Measurements from ENCODE around the gene CYP4F22. TPM values are rescaled to one million over a fixed set of nuclear protein-coding genes. Genes with fewer than 3 reads are reported as not detected.

CYP4F22 gene
- total RNA-seq, 1 donor from 2014 or later = not detected

GRCh38 chr19:15563325-15563794 is 55.0 kb downstream of the CYP4F22 start:
- TF ChIP-seq EZH2 (IDR thresholded peaks at IDR 0.05) (no peak), CTCF (IDR thresholded peaks at IDR 0.05) (no peak)
- no peaks in the 10 kb centered on the region for H3K36me3 Mint-ChIP-seq
- no peak overlapping the region for H3K27ac ChIP-seq
- no peak overlapping the region for H3K4me3 Mint-ChIP-seq
- H3K4me1 Mint-ChIP-seq = no peaks in the 10 kb centered on the region
- H3K27ac Mint-ChIP-seq = no peak overlapping the region
- H3K9me3 ChIP-seq (ENCODE audit: low read depth) = no peaks in the 10 kb centered on the region
- H3K4me2 ChIP-seq = no peak overlapping the region
- no peak overlapping the region for H3K9ac ChIP-seq
- no peaks in the 10 kb centered on the region for H4K20me1 ChIP-seq (ENCODE audit: low read depth)
- no peaks in the 10 kb centered on the region for H3K27me3 ChIP-seq
- H3F3A ChIP-seq (ENCODE audit: low read depth) = no peaks in the 10 kb centered on the region
- no peak overlapping the region for H2AFZ ChIP-seq (replicated peaks)
- H3K36me3 ChIP-seq = no peaks in the 10 kb centered on the region
- no peaks in the 10 kb centered on the region for H3K4me1 ChIP-seq
- H3K9me3 Mint-ChIP-seq = peaks cover 6% of the 10 kb centered on the region
- H3K27me3 Mint-ChIP-seq (ENCODE audit: insufficient read depth, low read depth) = peaks cover 17% of the 10 kb centered on the region
- no peak overlapping the region for H3K4me3 ChIP-seq
- no peak for DNase-seq (ENCODE audit: low spot score)
- H3K79me2 ChIP-seq (ENCODE audit: low read depth) = no peaks in the 10 kb centered on the region

- no peaks in the 10 kb centered on the region for H3K4me1 ChIP-seq
- no peaks in the 10 kb centered on the region for H3K9me3 ChIP-seq (ENCODE audit: low read depth)
- H3K4me3 ChIP-seq = no peak overlapping the region
- H3F3A ChIP-seq (ENCODE audit: low read depth) = no peaks in the 10 kb centered on the region
- no peak for TF ChIP-seq CTCF (IDR thresholded peaks at IDR 0.05)
- TF ChIP-seq EZH2phosphoT487 (IDR thresholded peaks at IDR 0.05) = no peak
- no peak for TF ChIP-seq EZH2 (IDR thresholded peaks at IDR 0.05)
- Mint-ChIP-seq H3K4me1 (no peaks in the 10 kb centered on the region), H3K36me3 (no peaks in the 10 kb centered on the region), H3K9me3 (peaks cover 6% of the 10 kb centered on the region), H3K27me3 (ENCODE audit: insufficient read depth, low read depth) (peaks cover 15% of the 10 kb centered on the region), H3K4me3 (no peak overlapping the region), H3K27ac (no peak overlapping the region)
- H3K36me3 ChIP-seq = no peaks in the 10 kb centered on the region
- no peak for DNase-seq (ENCODE audit: low spot score)
- no peaks in the 10 kb centered on the region for H3K79me2 ChIP-seq (ENCODE audit: low read depth)
- no peak overlapping the region for H3K27ac ChIP-seq
- H3K27me3 ChIP-seq = no peaks in the 10 kb centered on the region
- no peaks in the 10 kb centered on the region for H4K20me1 ChIP-seq (ENCODE audit: low read depth)
- no peak overlapping the region for H3K4me2 ChIP-seq
- no peak overlapping the region for H3K9ac ChIP-seq
- no peak overlapping the region for H2AFZ ChIP-seq (replicated peaks)
Observed at GRCh38 chr19:15563931-15564330, 55.6 kb downstream of the CYP4F22 start.

GRCh38 chr19:15564534-15565168 is 56.3 kb downstream of the CYP4F22 start:
- Histone ChIP-seq H3K36me3 (no peaks in the 10 kb centered on the region), H3K4me3 (no peak overlapping the region), H3K4me1 (no peaks in the 10 kb centered on the region), H4K20me1 (ENCODE audit: low read depth) (no peaks in the 10 kb centered on the region), H2AFZ (replicated peaks) (no peak overlapping the region), H3F3A (ENCODE audit: low read depth) (no peaks in the 10 kb centered on the region), H3K27me3 (no peaks in the 10 kb centered on the region), H3K79me2 (ENCODE audit: low read depth) (no peaks in the 10 kb centered on the region), H3K9ac (no peak overlapping the region), H3K9me3 (ENCODE audit: low read depth) (no peaks in the 10 kb centered on the region), H3K27ac (no peak overlapping the region), H3K4me2 (no peak overlapping the region)
- Mint-ChIP-seq H3K4me1 (no peaks in the 10 kb centered on the region), H3K4me3 (no peak overlapping the region), H3K27ac (no peak overlapping the region), H3K27me3 (ENCODE audit: insufficient read depth, low read depth) (peaks cover 15% of the 10 kb centered on the region), H3K9me3 (peaks cover 6% of the 10 kb centered on the region), H3K36me3 (no peaks in the 10 kb centered on the region)
- no peak for TF ChIP-seq CTCF (IDR thresholded peaks at IDR 0.05)
- no peak for DNase-seq (ENCODE audit: low spot score)

Measured in neural progenitor cell (in vitro differentiated cells).